ENCODE measurements around the gene MRGPRF.
A peak's percentile ranks its signal among the peaks of the same experiment; 100 is the strongest.

The MRGPRF gene

DNA sequence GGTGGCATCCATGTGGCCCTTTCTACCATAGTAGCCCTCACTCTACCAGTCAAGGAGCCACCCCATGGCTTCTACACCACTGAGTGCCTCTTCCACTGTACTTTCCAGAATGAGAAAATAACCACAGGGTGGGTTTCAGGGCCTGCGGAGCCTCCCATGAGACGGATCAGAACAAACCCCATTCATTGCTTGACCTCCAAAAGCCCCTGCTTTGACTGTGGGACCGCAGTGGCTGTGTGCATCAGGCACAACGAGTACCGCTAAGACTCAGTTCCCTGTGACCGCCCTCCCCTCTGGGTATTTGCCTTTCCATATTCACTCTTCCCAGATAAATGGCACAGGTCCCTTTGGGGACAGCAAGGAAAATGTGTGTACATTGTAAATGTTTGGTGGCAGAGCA lies 11.5 kb upstream of the MRGPRF start:
- no peak for DNase-seq (ENCODE audit: low read depth)
- TF ChIP-seq, protein P1, sequence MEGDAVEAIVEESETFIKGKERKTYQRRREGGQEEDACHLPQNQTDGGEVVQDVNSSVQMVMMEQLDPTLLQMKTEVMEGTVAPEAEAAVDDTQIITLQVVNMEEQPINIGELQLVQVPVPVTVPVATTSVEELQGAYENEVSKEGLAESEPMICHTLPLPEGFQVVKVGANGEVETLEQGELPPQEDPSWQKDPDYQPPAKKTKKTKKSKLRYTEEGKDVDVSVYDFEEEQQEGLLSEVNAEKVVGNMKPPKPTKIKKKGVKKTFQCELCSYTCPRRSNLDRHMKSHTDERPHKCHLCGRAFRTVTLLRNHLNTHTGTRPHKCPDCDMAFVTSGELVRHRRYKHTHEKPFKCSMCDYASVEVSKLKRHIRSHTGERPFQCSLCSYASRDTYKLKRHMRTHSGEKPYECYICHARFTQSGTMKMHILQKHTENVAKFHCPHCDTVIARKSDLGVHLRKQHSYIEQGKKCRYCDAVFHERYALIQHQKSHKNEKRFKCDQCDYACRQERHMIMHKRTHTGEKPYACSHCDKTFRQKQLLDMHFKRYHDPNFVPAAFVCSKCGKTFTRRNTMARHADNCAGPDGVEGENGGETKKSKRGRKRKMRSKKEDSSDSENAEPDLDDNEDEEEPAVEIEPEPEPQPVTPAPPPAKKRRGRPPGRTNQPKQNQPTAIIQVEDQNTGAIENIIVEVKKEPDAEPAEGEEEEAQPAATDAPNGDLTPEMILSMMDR (IDR thresholded peaks at IDR 0.05; ENCODE audit: low read depth, low read length, missing control alignments), result no peak
- in situ Hi-C loops (cut with HindIII; ENCODE audit: low sequenced_read_pairs), result no loop called here
- no peak overlapping the region for H3K4me3 ChIP-seq (ENCODE audit: low read depth, low read length)

DNA sequence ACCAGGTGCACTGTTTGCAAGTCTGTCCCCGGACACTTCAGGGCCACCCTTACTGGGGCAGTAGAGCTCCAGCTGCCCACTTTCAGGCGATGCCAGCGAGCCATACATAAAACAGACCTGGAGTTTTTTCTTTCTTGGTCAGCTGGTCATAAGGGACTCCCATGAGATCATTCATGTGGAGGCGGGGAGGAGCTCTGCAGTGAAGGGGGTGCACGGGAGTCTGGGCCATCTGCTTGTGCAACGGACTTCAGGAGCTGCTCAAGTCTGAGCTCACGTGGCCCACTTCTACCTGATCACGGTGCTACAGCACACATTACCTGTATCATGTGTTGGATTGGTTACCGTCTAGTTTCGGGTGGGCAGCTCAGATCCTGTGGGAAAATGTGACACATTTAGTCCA lies 9.2 kb upstream of the MRGPRF start:
- TF ChIP-seq, protein P1 (IDR thresholded peaks at IDR 0.05; ENCODE audit: low read depth, low read length, missing control alignments), result no peak
- in situ Hi-C loops (cut with HindIII; ENCODE audit: low sequenced_read_pairs), result no loop called here
- H3K4me3 ChIP-seq (ENCODE audit: low read depth, low read length), result no peak overlapping the region
- no peak for DNase-seq (ENCODE audit: low read depth)

DNA sequence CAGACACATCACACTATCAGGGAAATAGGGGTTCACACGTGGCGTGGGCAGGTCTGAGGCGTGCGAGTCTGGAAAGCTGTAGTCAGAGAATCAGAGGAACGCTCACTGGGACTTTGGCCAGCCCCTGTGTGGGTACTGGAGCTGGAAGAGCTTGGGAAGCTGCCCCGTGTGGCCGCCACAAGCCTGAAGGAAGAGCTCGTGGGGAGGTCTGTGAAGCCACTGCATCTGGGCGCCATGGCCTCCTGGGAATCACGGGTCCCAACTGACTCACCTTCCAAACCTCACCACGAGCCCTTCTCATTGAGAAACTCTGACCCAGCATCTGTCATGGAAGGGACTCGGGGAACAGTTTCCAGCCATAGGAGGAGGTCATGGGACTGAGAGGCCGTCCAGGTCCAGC lies 5.9 kb upstream of the MRGPRF start:
- no peak overlapping the region for H3K4me3 ChIP-seq (ENCODE audit: low read depth, low read length)
- in situ Hi-C loops (cut with HindIII; ENCODE audit: low sequenced_read_pairs), result no loop called here
- TF ChIP-seq, protein P1 (IDR thresholded peaks at IDR 0.05; ENCODE audit: low read depth, low read length, missing control alignments), result no peak
- DNase-seq (ENCODE audit: low read depth), result peak; percentile 66

DNA sequence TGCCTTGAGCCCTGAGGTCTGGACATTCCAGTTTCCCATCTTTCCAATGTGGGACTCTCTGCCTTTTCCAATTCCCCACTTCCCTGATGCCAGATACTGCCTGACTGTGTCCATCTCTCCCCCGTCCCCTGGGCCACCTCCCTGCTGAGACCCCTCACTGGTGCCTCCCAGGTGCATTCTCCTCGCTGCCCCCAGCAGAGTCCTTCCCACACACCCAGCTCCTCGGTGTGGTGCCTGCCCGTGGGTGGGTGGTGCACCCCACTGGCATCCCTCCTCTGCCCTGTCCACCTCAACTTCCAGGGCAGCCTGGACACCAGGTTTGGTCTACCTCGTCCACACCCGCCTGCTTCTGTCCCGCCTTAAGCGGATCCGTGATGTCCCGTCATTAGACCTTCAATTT lies 4.9 kb upstream of the MRGPRF start:
- in situ Hi-C loops (cut with HindIII; ENCODE audit: low sequenced_read_pairs), result no loop called here
- DNase-seq (ENCODE audit: low read depth), result no peak
- no peak overlapping the region for H3K4me3 ChIP-seq (ENCODE audit: low read depth, low read length)
- TF ChIP-seq, protein P1 (IDR thresholded peaks at IDR 0.05; ENCODE audit: low read depth, low read length, missing control alignments), result no peak

DNA sequence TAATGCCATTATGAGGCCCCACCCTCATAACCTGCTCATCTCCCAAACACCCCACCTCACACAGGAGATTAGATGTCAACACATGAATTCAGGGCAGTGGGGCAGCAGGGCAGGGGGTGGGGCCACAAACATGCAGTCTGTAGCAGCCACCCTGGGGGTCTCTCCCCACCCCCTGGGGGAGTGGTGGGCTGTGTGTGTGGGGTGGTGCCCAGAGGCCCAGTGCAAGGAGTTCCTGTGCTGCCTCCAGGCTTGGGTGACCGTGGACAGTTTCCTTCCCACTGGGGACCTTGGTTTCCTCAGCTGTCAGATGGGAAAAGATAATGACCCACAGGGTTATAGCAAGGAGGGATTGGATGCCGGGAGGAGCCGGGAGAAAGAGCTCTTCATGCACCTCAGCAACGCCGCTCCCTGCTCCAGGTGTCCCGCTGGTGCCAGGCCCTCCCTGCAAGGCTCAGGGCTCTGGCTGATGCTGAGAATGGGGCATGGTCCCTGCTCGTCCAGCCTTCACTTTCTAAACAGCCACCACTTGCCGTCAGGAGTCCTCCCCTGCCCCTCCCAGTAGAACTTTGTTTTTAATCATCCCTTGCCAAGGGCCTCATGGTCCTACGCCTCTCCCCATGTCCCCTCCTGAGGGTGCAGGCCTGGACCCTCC lies 2.0 kb upstream of the MRGPRF start:
- TF ChIP-seq, protein P1 (IDR thresholded peaks at IDR 0.05; ENCODE audit: low read depth, low read length, missing control alignments), result no peak

DNA sequence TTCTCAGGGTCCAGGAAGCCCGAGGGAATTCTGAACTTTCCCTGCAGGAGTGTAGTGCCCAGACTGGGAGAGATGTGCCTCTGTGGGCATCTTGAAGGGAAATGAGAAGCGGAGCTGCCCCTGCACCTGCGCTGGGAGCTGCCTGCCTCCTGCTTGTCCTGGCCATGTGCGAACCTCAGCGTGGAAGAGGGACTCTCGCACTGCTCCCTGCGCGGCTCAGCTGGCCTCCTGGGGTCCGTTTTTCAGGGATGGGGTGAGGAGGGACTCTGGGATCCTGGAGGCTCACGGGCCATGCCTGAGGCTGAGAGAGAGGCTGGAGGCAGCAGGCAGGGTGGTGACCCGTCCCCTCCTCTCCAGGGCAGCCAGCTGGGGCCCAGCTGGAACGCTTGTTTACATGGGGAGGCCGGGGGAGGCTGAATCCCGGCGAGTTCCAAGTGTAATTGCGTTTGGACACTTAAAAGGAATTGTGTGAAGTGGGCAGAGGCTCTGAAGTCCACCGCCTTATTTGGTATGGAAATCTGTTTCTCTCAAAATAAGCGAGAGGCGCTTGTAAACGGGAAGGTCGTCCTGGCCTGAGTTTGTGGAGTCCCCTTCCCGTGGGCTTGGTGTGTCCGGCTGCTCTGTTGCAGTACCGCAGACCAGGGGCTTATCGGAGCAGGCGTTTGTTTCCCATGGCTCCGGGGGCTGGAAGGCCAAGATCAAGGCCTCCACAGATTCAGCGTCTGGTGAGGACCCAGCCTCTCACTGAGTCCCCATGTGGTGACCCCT lies 1.2 kb upstream of the MRGPRF start:
- H3K4me3 ChIP-seq (ENCODE audit: low read depth, low read length), result no peak overlapping the region
- in situ Hi-C loops (cut with HindIII; ENCODE audit: low sequenced_read_pairs), result no loop called here
- TF ChIP-seq, protein P1 (IDR thresholded peaks at IDR 0.05; ENCODE audit: low read depth, low read length, missing control alignments), result no peak
- DNase-seq (ENCODE audit: low read depth), result no peak

More for the DNA sequence above, 2.0 kb upstream of the MRGPRF start:
- in situ Hi-C loops (cut with HindIII; ENCODE audit: low sequenced_read_pairs), result no loop called here
- DNase-seq (ENCODE audit: low read depth), result no peak
- H3K4me3 ChIP-seq (ENCODE audit: low read depth, low read length), result no peak overlapping the region

Measured in astrocyte of the cerebellum (primary cell).